GM12872 (cell line): ENCODE results near the gene MPC1.

Experiments used
- TF ChIP-seq, protein P1 (sequence below): IDR thresholded peaks from 3 replicates; pipeline ENCODE4 v1.5.1; 2011; ENCODE audit warnings: low read depth, mild to moderate bottlenecking, low read length, moderate library complexity; ENCODE audit not compliant: insufficient read depth

The MPC1 gene

DNA sequence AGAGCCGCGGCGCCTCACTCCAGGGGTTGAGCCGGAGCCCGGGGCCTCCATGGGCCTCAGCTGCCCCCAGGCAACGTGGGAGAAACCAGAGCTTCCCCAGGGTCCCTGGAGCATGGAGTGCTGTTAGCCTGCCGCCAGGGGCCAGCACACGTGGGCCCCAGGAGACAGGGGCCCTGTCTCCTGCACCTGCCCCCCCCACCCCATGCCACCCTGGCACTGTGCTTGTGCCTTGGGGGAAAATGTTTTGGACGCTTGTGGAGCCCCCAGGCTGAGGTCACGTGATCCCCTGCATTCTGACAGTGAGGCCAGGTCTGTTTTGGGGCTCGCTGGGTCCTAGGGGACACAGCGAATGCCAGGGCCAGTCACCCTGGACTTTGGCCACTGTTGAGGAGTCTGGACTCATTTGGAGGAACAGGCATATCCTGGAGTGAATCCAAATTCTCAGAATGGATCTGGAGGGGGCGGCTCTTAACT is 30.2 kb upstream of the MPC1 start:
- TF ChIP-seq, protein P1, sequence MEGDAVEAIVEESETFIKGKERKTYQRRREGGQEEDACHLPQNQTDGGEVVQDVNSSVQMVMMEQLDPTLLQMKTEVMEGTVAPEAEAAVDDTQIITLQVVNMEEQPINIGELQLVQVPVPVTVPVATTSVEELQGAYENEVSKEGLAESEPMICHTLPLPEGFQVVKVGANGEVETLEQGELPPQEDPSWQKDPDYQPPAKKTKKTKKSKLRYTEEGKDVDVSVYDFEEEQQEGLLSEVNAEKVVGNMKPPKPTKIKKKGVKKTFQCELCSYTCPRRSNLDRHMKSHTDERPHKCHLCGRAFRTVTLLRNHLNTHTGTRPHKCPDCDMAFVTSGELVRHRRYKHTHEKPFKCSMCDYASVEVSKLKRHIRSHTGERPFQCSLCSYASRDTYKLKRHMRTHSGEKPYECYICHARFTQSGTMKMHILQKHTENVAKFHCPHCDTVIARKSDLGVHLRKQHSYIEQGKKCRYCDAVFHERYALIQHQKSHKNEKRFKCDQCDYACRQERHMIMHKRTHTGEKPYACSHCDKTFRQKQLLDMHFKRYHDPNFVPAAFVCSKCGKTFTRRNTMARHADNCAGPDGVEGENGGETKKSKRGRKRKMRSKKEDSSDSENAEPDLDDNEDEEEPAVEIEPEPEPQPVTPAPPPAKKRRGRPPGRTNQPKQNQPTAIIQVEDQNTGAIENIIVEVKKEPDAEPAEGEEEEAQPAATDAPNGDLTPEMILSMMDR, result no peak

DNA sequence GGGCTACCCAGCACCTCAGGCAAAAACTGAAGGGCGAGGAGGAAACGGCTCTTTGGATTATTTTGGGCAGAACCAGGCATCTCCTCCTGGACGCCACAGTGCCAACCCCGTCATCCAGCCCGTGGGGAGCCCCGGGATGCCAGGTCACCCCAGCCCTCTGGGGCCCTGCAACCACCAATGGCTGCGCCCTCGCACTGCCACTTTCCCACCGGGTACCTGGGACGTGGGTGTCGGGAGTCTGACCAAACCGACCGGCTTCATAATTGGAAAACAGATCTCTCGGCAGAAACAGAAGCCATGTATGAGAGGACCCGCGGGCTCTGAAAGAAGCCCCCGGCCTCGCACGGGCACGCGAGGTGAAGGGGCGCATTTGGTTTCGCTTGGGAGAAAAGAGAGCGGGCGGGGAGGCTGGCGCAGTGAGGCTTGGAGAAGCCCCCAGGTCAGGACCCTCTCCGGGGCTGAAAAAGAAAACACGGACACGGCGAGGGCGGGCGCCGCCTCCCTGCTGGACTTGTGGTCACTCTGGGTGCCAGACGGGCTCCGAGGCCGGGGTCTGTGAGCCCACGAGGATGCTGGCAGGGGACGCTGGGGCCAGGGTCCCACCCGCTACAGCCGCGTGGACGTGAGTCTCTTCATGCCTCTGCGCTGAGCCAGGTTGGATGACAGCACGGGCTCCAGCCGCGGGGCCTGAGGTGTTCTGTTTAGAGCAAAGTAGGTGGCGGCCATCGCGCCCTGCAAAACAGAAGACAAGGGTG is 29.6 kb upstream of the MPC1 start:
- TF ChIP-seq, protein P1, result no peak

DNA sequence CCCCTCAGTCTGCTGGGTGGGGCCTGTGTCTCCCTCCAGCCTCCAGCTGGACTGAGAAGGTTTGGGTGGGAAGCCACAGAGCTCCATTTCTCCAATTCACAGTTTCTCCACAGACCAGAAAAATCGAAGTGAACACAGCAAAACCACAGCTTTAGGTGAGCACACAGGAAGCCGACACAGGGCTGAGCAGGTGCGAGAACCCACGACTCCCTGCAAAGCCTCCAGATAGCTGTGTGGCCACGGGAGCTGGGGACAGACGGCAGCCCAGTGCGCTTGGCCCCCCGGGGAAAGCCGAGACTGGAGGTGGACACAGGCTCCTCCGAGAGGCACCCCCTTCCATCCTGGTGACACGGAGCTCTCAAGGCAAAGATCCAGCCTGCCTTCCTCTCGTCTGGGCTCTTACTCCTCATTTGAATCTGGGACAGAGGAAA is 29.0 kb upstream of the MPC1 start:
- TF ChIP-seq, protein P1, result no peak

DNA sequence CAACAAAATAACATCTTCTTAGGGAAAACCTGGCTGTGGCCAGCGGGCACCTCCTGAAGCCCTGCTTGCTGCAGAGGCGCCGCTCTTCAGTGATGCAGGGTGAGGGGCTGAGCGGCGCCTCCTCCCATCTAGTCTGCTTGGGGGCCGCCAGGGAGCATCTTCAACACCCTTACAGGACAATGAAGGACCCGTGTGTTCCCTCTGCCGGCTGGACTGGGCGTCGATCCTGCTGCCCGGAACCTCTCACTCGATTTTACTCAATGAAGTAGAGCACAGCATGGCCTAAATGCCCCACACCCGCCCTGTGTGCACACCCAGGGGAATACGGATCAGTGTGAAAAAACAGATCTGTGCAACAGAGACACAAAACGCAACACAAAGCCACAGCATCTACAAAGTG is 28.5 kb upstream of the MPC1 start:
- TF ChIP-seq, protein P1, result no peak

DNA sequence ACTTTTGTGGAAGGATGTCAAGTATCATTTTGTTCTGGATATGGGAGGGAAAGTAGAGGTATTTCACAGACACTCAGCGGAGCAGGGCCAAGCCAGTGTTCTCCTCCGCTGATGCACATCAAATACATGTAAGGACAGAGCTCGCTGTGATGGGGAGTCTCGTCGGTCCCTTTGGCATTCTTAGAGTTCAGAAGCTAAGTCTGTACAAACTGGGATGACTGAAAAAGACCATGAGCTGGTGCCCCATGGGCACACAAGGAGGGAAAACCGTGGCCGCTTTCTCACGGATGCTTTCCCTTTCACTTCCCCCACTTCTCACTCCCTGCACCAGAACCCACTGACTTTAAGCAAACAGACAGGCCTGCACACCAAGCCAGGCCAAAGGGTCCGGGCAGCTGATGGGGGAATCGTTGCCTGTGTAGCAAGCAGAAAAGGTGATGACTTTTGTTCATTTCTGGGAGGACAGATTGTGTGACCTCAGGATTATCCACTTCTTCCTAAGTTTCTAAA is 27.7 kb upstream of the MPC1 start:
- TF ChIP-seq, protein P1, result no peak

DNA sequence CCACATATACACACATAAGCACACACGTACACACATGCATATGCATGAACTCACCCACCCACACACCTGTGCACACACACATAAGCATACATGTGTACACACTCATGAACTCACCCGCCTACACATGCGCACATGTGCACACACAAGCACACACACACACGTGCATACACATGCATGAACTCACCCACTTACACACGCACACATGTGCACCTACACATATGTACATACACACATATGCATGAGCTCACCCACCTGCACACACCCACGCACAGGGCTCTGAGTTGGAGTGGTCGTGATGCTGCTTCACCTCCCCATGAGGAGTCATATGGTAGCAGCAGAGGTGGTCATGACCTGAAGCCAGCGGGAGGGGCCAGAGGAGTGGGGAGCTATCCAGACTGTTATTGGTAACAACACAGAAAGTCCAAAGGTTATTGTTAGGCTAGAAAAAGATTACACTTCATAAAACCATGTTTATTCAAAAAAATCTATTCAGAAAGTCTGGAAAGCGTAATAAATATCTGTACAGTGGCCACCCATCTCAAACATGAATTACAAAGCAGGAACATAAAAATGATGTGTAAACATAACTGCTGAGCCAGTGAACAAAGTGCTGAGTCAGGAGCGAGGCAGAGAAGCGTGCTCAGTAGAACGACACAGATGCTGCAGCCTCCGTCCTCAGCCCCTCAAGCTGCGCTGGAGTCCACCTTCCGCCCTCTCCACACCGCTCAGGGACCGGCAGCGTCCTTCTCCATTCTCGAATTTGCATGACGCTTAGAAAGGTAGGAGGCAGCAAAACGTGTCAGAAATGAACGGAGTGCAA is 26.4 kb upstream of the MPC1 start:
- TF ChIP-seq, protein P1, result no peak

DNA sequence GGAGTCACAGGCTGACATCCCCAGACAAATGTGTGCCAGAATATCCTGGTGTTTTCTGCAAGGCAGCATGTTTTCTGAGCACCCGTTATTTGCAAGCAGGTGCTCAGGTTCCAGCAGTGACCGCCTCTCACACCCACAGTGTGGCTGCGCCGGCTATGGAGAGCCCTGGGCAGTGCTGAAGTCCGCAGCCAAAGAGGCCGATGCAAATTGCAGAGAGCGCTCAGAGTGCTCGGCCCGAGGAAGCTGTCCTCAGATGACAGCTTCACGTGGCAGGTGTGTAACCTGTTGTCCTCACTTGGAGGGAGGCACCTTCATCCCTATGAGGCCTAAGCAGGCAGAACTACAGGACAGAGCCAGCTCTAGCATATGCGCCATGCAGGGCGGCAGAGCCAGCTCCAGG is 23.5 kb upstream of the MPC1 start:
- TF ChIP-seq, protein P1, result no peak
